ENCODE measurements around the gene SURF1.

DNA sequence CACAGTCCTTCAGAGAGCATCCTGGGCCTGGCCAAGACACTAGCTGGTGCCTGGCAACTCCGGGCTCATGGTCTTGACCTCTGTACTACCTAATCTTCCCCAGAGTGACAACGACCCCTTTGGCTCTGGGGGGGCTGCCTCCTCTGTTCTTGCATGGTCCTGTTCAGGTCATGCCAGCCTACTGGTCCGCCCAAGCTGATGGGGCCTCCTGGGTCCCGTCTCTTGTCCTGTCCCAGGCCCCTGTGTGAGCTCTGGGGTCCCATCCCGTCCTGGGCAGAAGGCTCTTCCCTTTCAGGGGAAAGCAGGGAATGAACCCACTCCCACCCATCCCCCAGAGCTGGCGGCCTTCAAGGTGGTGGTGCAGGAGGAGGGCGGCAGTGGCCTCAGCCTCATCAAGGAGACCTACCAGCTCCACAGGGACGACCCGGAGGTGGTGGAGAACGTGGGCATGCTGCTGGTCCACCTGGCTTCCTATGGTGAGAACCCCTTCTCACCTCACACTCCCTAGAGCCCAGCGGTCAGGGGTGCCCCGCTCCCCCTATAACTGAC lies 48.2 kb upstream of the SURF1 start:
- TF ChIP-seq, protein P1, sequence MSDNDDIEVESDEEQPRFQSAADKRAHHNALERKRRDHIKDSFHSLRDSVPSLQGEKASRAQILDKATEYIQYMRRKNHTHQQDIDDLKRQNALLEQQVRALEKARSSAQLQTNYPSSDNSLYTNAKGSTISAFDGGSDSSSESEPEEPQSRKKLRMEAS (IDR thresholded peaks at IDR 0.05), result no peak
- TF ChIP-seq RAD21 (IDR thresholded peaks at IDR 0.05; ENCODE audit: low read depth), result no peak
- no peak for TF ChIP-seq EP300 (IDR thresholded peaks at IDR 0.05; ENCODE audit: borderline replicate concordance)
- TF ChIP-seq ZBTB7A (IDR thresholded peaks at IDR 0.05; ENCODE audit: low read depth), result no peak
- TF ChIP-seq NFIC (IDR thresholded peaks at IDR 0.05), result no peak
- TF ChIP-seq TAF1 (IDR thresholded peaks at IDR 0.05; ENCODE audit: low read depth), result no peak
- TF ChIP-seq, protein P2, sequence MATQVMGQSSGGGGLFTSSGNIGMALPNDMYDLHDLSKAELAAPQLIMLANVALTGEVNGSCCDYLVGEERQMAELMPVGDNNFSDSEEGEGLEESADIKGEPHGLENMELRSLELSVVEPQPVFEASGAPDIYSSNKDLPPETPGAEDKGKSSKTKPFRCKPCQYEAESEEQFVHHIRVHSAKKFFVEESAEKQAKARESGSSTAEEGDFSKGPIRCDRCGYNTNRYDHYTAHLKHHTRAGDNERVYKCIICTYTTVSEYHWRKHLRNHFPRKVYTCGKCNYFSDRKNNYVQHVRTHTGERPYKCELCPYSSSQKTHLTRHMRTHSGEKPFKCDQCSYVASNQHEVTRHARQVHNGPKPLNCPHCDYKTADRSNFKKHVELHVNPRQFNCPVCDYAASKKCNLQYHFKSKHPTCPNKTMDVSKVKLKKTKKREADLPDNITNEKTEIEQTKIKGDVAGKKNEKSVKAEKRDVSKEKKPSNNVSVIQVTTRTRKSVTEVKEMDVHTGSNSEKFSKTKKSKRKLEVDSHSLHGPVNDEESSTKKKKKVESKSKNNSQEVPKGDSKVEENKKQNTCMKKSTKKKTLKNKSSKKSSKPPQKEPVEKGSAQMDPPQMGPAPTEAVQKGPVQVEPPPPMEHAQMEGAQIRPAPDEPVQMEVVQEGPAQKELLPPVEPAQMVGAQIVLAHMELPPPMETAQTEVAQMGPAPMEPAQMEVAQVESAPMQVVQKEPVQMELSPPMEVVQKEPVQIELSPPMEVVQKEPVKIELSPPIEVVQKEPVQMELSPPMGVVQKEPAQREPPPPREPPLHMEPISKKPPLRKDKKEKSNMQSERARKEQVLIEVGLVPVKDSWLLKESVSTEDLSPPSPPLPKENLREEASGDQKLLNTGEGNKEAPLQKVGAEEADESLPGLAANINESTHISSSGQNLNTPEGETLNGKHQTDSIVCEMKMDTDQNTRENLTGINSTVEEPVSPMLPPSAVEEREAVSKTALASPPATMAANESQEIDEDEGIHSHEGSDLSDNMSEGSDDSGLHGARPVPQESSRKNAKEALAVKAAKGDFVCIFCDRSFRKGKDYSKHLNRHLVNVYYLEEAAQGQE (IDR thresholded peaks at IDR 0.05; ENCODE audit: low read depth), result no peak
- TF ChIP-seq, protein P3, sequence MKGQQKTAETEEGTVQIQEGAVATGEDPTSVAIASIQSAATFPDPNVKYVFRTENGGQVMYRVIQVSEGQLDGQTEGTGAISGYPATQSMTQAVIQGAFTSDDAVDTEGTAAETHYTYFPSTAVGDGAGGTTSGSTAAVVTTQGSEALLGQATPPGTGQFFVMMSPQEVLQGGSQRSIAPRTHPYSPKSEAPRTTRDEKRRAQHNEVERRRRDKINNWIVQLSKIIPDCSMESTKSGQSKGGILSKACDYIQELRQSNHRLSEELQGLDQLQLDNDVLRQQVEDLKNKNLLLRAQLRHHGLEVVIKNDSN (IDR thresholded peaks at IDR 0.05), result no peak
- TF ChIP-seq EGR1 (IDR thresholded peaks at IDR 0.05), result no peak
- TF ChIP-seq TCF12 (IDR thresholded peaks at IDR 0.05; ENCODE audit: low read depth), result no peak

Data from Ishikawa (cell line).